Heart left ventricle (tissue), 13 donors: ENCODE results near the gene ABCC5.

Source experiments
- CTCF ChIP-seq, 12 donors: fragments of 200-600 bp; sonication (generic) in 4 of 12; IDR thresholded peaks; one replicate each; pipeline versions ENCODE4 v1.5.0 to v1.8.0; 2018 to 2022; ENCODE audit warnings: antibody characterized with exemption in 12 of 12, mild to moderate bottlenecking in 5 of 12
- POLR2A ChIP-seq, 2 donors: fragments of 450-650 bp; IDR thresholded peaks; one replicate each; pipeline ENCODE4 v1.6.1; 2017; ENCODE audit warnings: antibody characterized with exemption in 2 of 2, mild to moderate bottlenecking in 2 of 2, moderate library complexity in 2 of 2
- donor health status: ischemic (EF 13 %, LVEDD 7.1; RV severe dilation, severe dysfunction).
- donor health status: DM: no; HTN: yes; CAD: no.
- donor health status: DM: no; HTN: no; CAD: no.
- donor health status: ischemic (EF 25% LVEDD 6.9; RV normal size, moderate dysfunction).
- donor health status: ischemic (EF 25% LVEDD 5.7; RV mildly dilated, moderate dysfunction).
- donor health status: ischemic (EF 35%, LVEDD 5.7; RV mildly dilated, moderate dysfunction).
- donor health status: nonischemic (EF 11% LVEDD 7.7; RV severe dilation, severe dysfunction).
- donor health status: DM: yes; HTN: yes; CAD: no.
- donor health status: PGD.
- donor health status: ischemic (EF 29% LVEDD 5.4; RV normal size, mild dysfunction).
- donor health status: nonischemic (EF 23%, LVEDD 6.1; RV moderate dilation, normal function).

GRCh38 chr3:183966361-183966791 is 51.3 kb downstream of the ABCC5 start:
- no peak for TF ChIP-seq CTCF (IDR thresholded peaks at IDR 0.05)
- no peak for TF ChIP-seq POLR2A (IDR thresholded peaks at IDR 0.05)
